IMR-90 (cell line): ENCODE measurements around the gene CORO1C. TPM values are rescaled to one million over a fixed set of nuclear protein-coding genes. Genes with fewer than 3 reads are reported as not detected.

Experiments used
- ATAC-seq: fragments of 200-7000 bp; cut with Tn5 transposase; 2 replicates; pipeline ENCODE4 v1.9.1; 2020; ENCODE audit warnings: low read depth, mild to moderate bottlenecking, moderate library complexity
- BruUV-seq: library from RNA; stranded (reverse); fragments of 400-500 nt; replicated peaks from 2 replicates; lab custom pipeline; 2021; lab: Mats Ljungman, UMichigan
- CTCF ChIA-PET: fragments of 300-600 bp; formaldehyde crosslinking; extraction: SDS; loops from one replicate; lab custom pipeline; 2021; ENCODE audit warnings: antibody characterized with exemption; lab: Yijun Ruan, JAX
- POLR2A ChIA-PET: fragments of 300-600 bp; sonication (Branson Sonifier 250); formaldehyde crosslinking; loops from one replicate; lab custom pipeline; 2022; ENCODE audit warnings: antibody characterized with exemption; ENCODE audit not compliant: unreplicated experiment; lab: Charles Lee
- DNase-seq: peaks from one replicate; pipeline ENCODE4 v3.0.0; 2013
- H2AFZ ChIP-seq: replicated peaks from 2 replicates; pipeline ENCODE3; 2013; ENCODE audit warnings: low read length, mild to moderate bottlenecking; ENCODE audit not compliant: poor library complexity
- H2AK5ac ChIP-seq: 2 replicates; pipeline ENCODE4 v1.6.1; 2013; ENCODE audit warnings: low read depth, low read length, inconsistent platforms
- H2AK9ac ChIP-seq: replicated peaks from 2 replicates; pipeline ENCODE3; 2013; ENCODE audit warnings: mild to moderate bottlenecking, low read depth, low read length, moderate library complexity; ENCODE audit not compliant: poor library complexity
- H2BK120ac ChIP-seq: 2 replicates; pipeline ENCODE4 v1.6.1; 2013; ENCODE audit warnings: low read depth, low read length, inconsistent platforms
- H2BK15ac ChIP-seq: 3 replicates; pipeline ENCODE4 v1.6.1; 2013; ENCODE audit warnings: low read depth, low read length, inconsistent platforms
- H2BK20ac ChIP-seq: 2 replicates; pipeline ENCODE4 v1.6.1; 2013; ENCODE audit warnings: low read depth, mild to moderate bottlenecking, inconsistent platforms, low read length, moderate library complexity
- H2BK5ac ChIP-seq: 2 replicates; pipeline ENCODE4 v1.6.1; 2013; ENCODE audit warnings: mild to moderate bottlenecking, low read depth, low read length, inconsistent platforms; ENCODE audit not compliant: poor library complexity, severe bottlenecking
- H3K14ac ChIP-seq: replicated peaks from 2 replicates; pipeline ENCODE4 v1.6.1; 2013; ENCODE audit warnings: low read depth, low read length, inconsistent platforms
- H3K18ac ChIP-seq: 2 replicates; pipeline ENCODE4 v1.6.1; 2013; ENCODE audit warnings: low read depth, low read length, control low read depth
- H3K23ac ChIP-seq: 2 replicates; pipeline ENCODE4 v1.6.1; 2013; ENCODE audit warnings: low read depth, low read length, inconsistent platforms
- H3K27ac ChIP-seq: 2 replicates; pipeline ENCODE4 v1.5.1; 2013; ENCODE audit warnings: mild to moderate bottlenecking, control low read depth, low read length; ENCODE audit not compliant: insufficient read depth
- H3K27me3 ChIP-seq: 2 replicates; pipeline ENCODE4 v1.6.1; 2013; ENCODE audit warnings: low read length; ENCODE audit not compliant: control insufficient read depth, insufficient read depth
- H3K36me3 ChIP-seq: 2 replicates; pipeline ENCODE4 v1.6.1; 2013; ENCODE audit warnings: low read length, mixed read lengths; ENCODE audit not compliant: control insufficient read depth, insufficient read depth
- H3K4ac ChIP-seq: 2 replicates; pipeline ENCODE4 v1.6.1; 2013; ENCODE audit warnings: low read depth, low read length, inconsistent platforms
- H3K4me1 ChIP-seq: 2 replicates; pipeline ENCODE4 v1.6.1; 2013; ENCODE audit warnings: low read length, mixed read lengths; ENCODE audit not compliant: control insufficient read depth, insufficient read depth
- H3K4me2 ChIP-seq: 2 replicates; pipeline ENCODE4 v1.6.1; 2013; ENCODE audit warnings: low read depth, mild to moderate bottlenecking, control low read depth, low read length, moderate library complexity
- H3K4me3 ChIP-seq: 2 replicates; pipeline ENCODE4 v1.5.1; 2013; ENCODE audit warnings: low read depth, mild to moderate bottlenecking, control low read depth, low read length, moderate library complexity; ENCODE audit not compliant: insufficient read depth
- H3K56ac ChIP-seq: 2 replicates; pipeline ENCODE4 v1.6.1; 2013; ENCODE audit warnings: low read length, inconsistent platforms; ENCODE audit not compliant: insufficient read depth; ENCODE audit errors: extremely low read depth
- H3K79me1 ChIP-seq, 2 experiments: 2 replicates each; pipeline ENCODE4 v1.6.1; 2013; ENCODE audit warnings: low read length in 2 of 2, inconsistent platforms in 1 of 2, low read depth in 1 of 2
- H3K9ac ChIP-seq: 2 replicates; pipeline ENCODE4 v1.6.1; 2013; ENCODE audit warnings: low read depth, low read length, control low read depth
- H3K9me1 ChIP-seq: 2 replicates; pipeline ENCODE4 v1.6.1; 2013; ENCODE audit warnings: low read length, inconsistent platforms; ENCODE audit not compliant: insufficient read depth
- H3K9me3 ChIP-seq: 2 replicates; pipeline ENCODE4 v1.6.1; 2013; ENCODE audit warnings: low read length; ENCODE audit not compliant: control insufficient read depth, insufficient read depth
- H4K20me1 ChIP-seq: 2 replicates; pipeline ENCODE4 v1.6.1; 2013; ENCODE audit warnings: low read length, inconsistent platforms; ENCODE audit not compliant: insufficient read depth
- H4K5ac ChIP-seq: 2 replicates; pipeline ENCODE4 v1.6.1; 2013; ENCODE audit warnings: mild to moderate bottlenecking, low read depth, low read length, control low read depth
- H4K8ac ChIP-seq, 2 experiments: 2 replicates each; pipeline ENCODE4 v1.6.1; 2013; ENCODE audit warnings: low read depth in 2 of 2, low read length in 2 of 2, control low read depth in 1 of 2, inconsistent platforms in 1 of 2
- H4K91ac ChIP-seq: 2 replicates; pipeline ENCODE4 v1.6.1; 2013; ENCODE audit warnings: low read depth, low read length, inconsistent platforms; ENCODE audit not compliant: insufficient read depth
- BHLHE40 ChIP-seq: fragments of 150-350 bp; IDR thresholded peaks from 2 replicates; pipeline ENCODE4 v1.6.1; 2016; ENCODE audit warnings: mild to moderate bottlenecking, low read depth, low read length
- CEBPB ChIP-seq: IDR thresholded peaks from 2 replicates; pipeline ENCODE4 v1.6.1; 2012; ENCODE audit warnings: low read depth, low read length, improper control_type of control experiment
- CHD1 ChIP-seq: IDR thresholded peaks from 2 replicates; pipeline ENCODE4 v1.6.1; 2012; ENCODE audit warnings: low read depth, low read length, improper control_type of control experiment
- CTCF ChIP-seq: conservative IDR thresholded peaks from 2 replicates; pipeline ENCODE4 v1.5.1; 2012; ENCODE audit warnings: mild to moderate bottlenecking, low read depth, low read length, improper control_type of control experiment
- FOS ChIP-seq: fragments of 150-350 bp; IDR thresholded peaks from 2 replicates; pipeline ENCODE4 v1.6.1; 2016; ENCODE audit warnings: low read depth, low read length
- MAFK ChIP-seq: IDR thresholded peaks from 2 replicates; pipeline ENCODE4 v1.6.1; 2012; ENCODE audit warnings: low read depth, low read length, improper control_type of control experiment
- MAZ ChIP-seq: IDR thresholded peaks from 2 replicates; pipeline ENCODE4 v1.6.1; 2012; ENCODE audit warnings: low read depth, mild to moderate bottlenecking, low read length, improper control_type of control experiment, moderate library complexity, borderline replicate concordance
- MXI1 ChIP-seq: IDR thresholded peaks from 2 replicates; pipeline ENCODE4 v1.6.1; 2012; ENCODE audit warnings: low read depth, mild to moderate bottlenecking, low read length, moderate library complexity, borderline replicate concordance
- NFE2L2 ChIP-seq: fragments of 150-350 bp; IDR thresholded peaks from 2 replicates; pipeline ENCODE4 v1.6.1; 2016; ENCODE audit warnings: low read depth, mild to moderate bottlenecking, low read length
- POLR2A ChIP-seq: IDR thresholded peaks from 2 replicates; pipeline ENCODE4 v1.6.1; 2012; ENCODE audit warnings: mild to moderate bottlenecking, low read depth, low read length
- RAD21 ChIP-seq: IDR thresholded peaks from 2 replicates; pipeline ENCODE4 v1.6.1; 2012; ENCODE audit warnings: low read length, improper control_type of control experiment
- RCOR1 ChIP-seq: IDR thresholded peaks from 2 replicates; pipeline ENCODE4 v1.6.1; 2012; ENCODE audit warnings: mild to moderate bottlenecking, low read length, improper control_type of control experiment; ENCODE audit not compliant: insufficient replicate concordance
- RFX5 ChIP-seq: IDR thresholded peaks from 2 replicates; pipeline ENCODE4 v1.8.0; 2012; ENCODE audit warnings: low read depth, mild to moderate bottlenecking, low read length, moderate library complexity
- SMC3 ChIP-seq: fragments of 150-350 bp; IDR thresholded peaks from 2 replicates; pipeline ENCODE4 v1.6.1; 2016; ENCODE audit warnings: low read depth, mild to moderate bottlenecking, antibody characterized with exemption, low read length, moderate library complexity
- WGBS, 2 experiments: methylation state at CpG; one replicate each; pipeline versions ENCODE4 v1.1.5 to v1.1.7; 2013; ENCODE audit warnings: missing lambda C conversion rate in 2 of 2; ENCODE audit not compliant: insufficient read length in 1 of 2; ENCODE audit errors: extremely low coverage in 2 of 2; 5-methylcytosine and 5-hydroxymethylcytosine counted together
- dilution Hi-C: fragments of 300-500 bp; cut with HindIII; formaldehyde crosslinking; loops from one replicate; pipeline ENCODE4 v1.14.3; 2018; ENCODE audit warnings: low sequenced_read_pairs; ENCODE audit not compliant: unreplicated experiment
- in situ Hi-C: fragments of 300-500 bp; cut with MboI; formaldehyde crosslinking; loops from 3 replicates; pipeline ENCODE4 v1.14.3; 2019; ENCODE audit warnings: low sequenced_read_pairs, inconsistent platforms, mixed read lengths
- intact Hi-C: fragments of 100-400 bp; cut with micrococcal nuclease; formaldehyde crosslinking; loops from 2 replicates; pipeline ENCODE4 v1.10.0; 2022
- polyA plus RNA-seq, 3 experiments: library from polyadenylated mRNA; depleted of rRNA; stranded (reverse); fragments of >200 nt; gene quantifications; 2 replicates each; pipeline ENCODE4 v1.2.3, GENCODE V29; 2012; ENCODE audit warnings: low replicate concordance in 1 of 3
- total RNA-seq: library from RNA; depleted of rRNA; stranded (reverse); fragments of >200 nt; gene quantifications from 2 replicates; pipeline ENCODE4 v1.2.3, GENCODE V29; 2012
- TF ChIP-seq, protein P1 (sequence below): fragments of 150-350 bp; IDR thresholded peaks from 2 replicates; pipeline ENCODE4 v1.6.1; 2017; ENCODE audit warnings: mild to moderate bottlenecking, antibody characterized with exemption, low read length, low read depth
- TF ChIP-seq, protein P2 (sequence below): fragments of 150-350 bp; IDR thresholded peaks from 2 replicates; pipeline ENCODE4 v1.6.1; 2016; ENCODE audit warnings: low read depth, mild to moderate bottlenecking, low read length, moderate library complexity, borderline replicate concordance

The CORO1C gene
- total and polyA plus RNA-seq, 2 of the 4 experiments (the other 2 are of a cell fraction) = 675 to 1,100 TPM

- H3K23ac ChIP-seq = no peak overlapping the region
- intact Hi-C loops (no loop called here), dilution Hi-C loops (no loop called here), in situ Hi-C loops (no loop called here)
- H3K36me3 ChIP-seq = no peaks in the 10 kb centered on the region
- H3K56ac ChIP-seq = no peak overlapping the region
- TF ChIP-seq FOS = no peak
- no peak for TF ChIP-seq BHLHE40
- no peak for TF ChIP-seq CEBPB
- no peak for TF ChIP-seq RFX5
- TF ChIP-seq MXI1 = no peak
- TF ChIP-seq RAD21 = no peak
- TF ChIP-seq NFE2L2 = no peak
- TF ChIP-seq RCOR1 = no peak
- TF ChIP-seq CTCF = no peak
- no peak for TF ChIP-seq CHD1
- TF ChIP-seq, protein P1, sequence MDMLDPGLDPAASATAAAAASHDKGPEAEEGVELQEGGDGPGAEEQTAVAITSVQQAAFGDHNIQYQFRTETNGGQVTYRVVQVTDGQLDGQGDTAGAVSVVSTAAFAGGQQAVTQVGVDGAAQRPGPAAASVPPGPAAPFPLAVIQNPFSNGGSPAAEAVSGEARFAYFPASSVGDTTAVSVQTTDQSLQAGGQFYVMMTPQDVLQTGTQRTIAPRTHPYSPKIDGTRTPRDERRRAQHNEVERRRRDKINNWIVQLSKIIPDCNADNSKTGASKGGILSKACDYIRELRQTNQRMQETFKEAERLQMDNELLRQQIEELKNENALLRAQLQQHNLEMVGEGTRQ = no peak
- TF ChIP-seq POLR2A = no peak
- TF ChIP-seq, protein P2, sequence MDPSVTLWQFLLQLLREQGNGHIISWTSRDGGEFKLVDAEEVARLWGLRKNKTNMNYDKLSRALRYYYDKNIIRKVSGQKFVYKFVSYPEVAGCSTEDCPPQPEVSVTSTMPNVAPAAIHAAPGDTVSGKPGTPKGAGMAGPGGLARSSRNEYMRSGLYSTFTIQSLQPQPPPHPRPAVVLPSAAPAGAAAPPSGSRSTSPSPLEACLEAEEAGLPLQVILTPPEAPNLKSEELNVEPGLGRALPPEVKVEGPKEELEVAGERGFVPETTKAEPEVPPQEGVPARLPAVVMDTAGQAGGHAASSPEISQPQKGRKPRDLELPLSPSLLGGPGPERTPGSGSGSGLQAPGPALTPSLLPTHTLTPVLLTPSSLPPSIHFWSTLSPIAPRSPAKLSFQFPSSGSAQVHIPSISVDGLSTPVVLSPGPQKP = no peak
- no peak for TF ChIP-seq MAFK
- no peak for TF ChIP-seq MAZ
- TF ChIP-seq SMC3 = no peak
- DNase-seq (no peak), ATAC-seq (no peak)
- no peak overlapping the region for H2AK9ac ChIP-seq
- H3K18ac ChIP-seq = no peak overlapping the region
- no peak overlapping the region for H3K9ac ChIP-seq
- H2BK20ac ChIP-seq = no peak overlapping the region
- H2BK5ac ChIP-seq = no peak overlapping the region
- H3K4ac ChIP-seq = peak overlapping the region; percentile 15; the same call in 1 of the 2 replicates
- H2BK120ac ChIP-seq = no peak overlapping the region
- H2BK15ac ChIP-seq = no peak overlapping the region
- CTCF ChIA-PET = no interaction called here
- H3K9me1 ChIP-seq = peaks cover 6% of the 10 kb centered on the region; the same call in 1 of the 2 replicates
- H3K14ac ChIP-seq = no peak overlapping the region
- 60% methylated on average over 1 of the region's 4 CpGs; no CpG with 5 or more reads in 1 of the 2 experiments for WGBS, 2 experiments
- no peak overlapping the region for H3K27ac ChIP-seq
- H3K4me1 ChIP-seq = peaks cover 13% of the 10 kb centered on the region
- H4K5ac ChIP-seq = no peak overlapping the region
- no TSS peak for BruUV-seq
- no peak overlapping the region for H4K8ac ChIP-seq
- no peak overlapping the region for H4K91ac ChIP-seq
- H2AK5ac ChIP-seq = no peak overlapping the region
- no peak overlapping the region for H2AFZ ChIP-seq
- POLR2A ChIA-PET = no interaction called here
- H3K4me2 ChIP-seq = no peak overlapping the region
- H3K79me1 ChIP-seq = peaks cover 0 to 5% of the 10 kb centered on the region in 2 experiments; a peak in 1 of 4 replicates
- H3K9me3 ChIP-seq = peaks cover 3% of the 10 kb centered on the region; the same call in 1 of the 2 replicates
- H3K4me3 ChIP-seq = no peak overlapping the region
- no peaks in the 10 kb centered on the region for H4K20me1 ChIP-seq
- H3K27me3 ChIP-seq = no peaks in the 10 kb centered on the region
Observed at GRCh38 chr12:108614041-108614440, 117.3 kb downstream of the CORO1C start.
